CD8-positive, alpha-beta memory T cell (primary cell): Measurements from ENCODE around the gene CSMD2. TPM values are rescaled to one million over a fixed set of nuclear protein-coding genes. Genes with fewer than 3 reads are reported as not detected.
A peak's percentile ranks its signal among the peaks of the same experiment; 100 is the strongest.

Source experiments
- CTCF ChIA-PET: fragments of 350-600 bp; sonication (Branson Sonifier 250); formaldehyde crosslinking; loops from one replicate; lab custom pipeline; 2021; ENCODE audit warnings: antibody characterized with exemption; lab: Charles Lee
- POLR2A ChIA-PET: fragments of 350-600 bp; sonication (Branson Sonifier 250); formaldehyde crosslinking; loops from one replicate; lab custom pipeline; 2021; ENCODE audit warnings: antibody characterized with exemption; lab: Charles Lee
- DNase-seq, 5 donors: peaks; one replicate each; pipeline versions ENCODE4 v3.0.0 to v3.0.0-alpha.2; 2020 to 2022; ENCODE audit warnings: mixed read lengths in 1 of 5
- H3K27ac ChIP-seq: one replicate; pipeline ENCODE4 v1.7.0; 2013; ENCODE audit warnings: low read depth, mild to moderate bottlenecking, low read length, moderate library complexity
- H3K27me3 ChIP-seq: 2 replicates; pipeline ENCODE4 v1.7.0; 2013; ENCODE audit warnings: low read length, mild to moderate bottlenecking; ENCODE audit not compliant: insufficient read depth, poor library complexity, severe bottlenecking
- H3K36me3 ChIP-seq: 2 replicates; pipeline ENCODE4 v1.7.0; 2013; ENCODE audit warnings: mild to moderate bottlenecking, low read length, moderate library complexity; ENCODE audit not compliant: insufficient read depth
- H3K4me1 ChIP-seq: 2 replicates; pipeline ENCODE4 v1.7.0; 2013; ENCODE audit warnings: mild to moderate bottlenecking, low read length, moderate library complexity; ENCODE audit not compliant: insufficient read depth
- H3K4me3 ChIP-seq: 2 replicates; pipeline ENCODE4 v1.7.0; 2013; ENCODE audit warnings: mild to moderate bottlenecking, low read length
- H3K9me3 ChIP-seq: 2 replicates; pipeline ENCODE4 v1.7.0; 2013; ENCODE audit warnings: mild to moderate bottlenecking, low read length
- H3K27ac Mint-ChIP-seq, 8 donors: one replicate each; pipeline ENCODE4 v1.8.0; 2020 to 2021; ENCODE audit warnings: mixed read lengths in 8 of 8, mild to moderate bottlenecking in 6 of 8, inconsistent platforms in 3 of 8, moderate library complexity in 3 of 8
- H3K27me3 Mint-ChIP-seq, 2 donors: one replicate each; pipeline ENCODE4 v1.8.0; 2020 to 2021; ENCODE audit warnings: mixed read lengths in 2 of 2, mild to moderate bottlenecking in 1 of 2, moderate library complexity in 1 of 2
- H3K36me3 Mint-ChIP-seq, 3 donors: one replicate each; pipeline ENCODE4 v1.8.0; 2020 to 2021; ENCODE audit warnings: mixed read lengths in 3 of 3, inconsistent platforms in 1 of 3, mild to moderate bottlenecking in 1 of 3
- H3K4me1 Mint-ChIP-seq, 3 donors: one replicate each; pipeline ENCODE4 v1.8.0; 2020 to 2021; ENCODE audit warnings: mixed read lengths in 3 of 3, inconsistent platforms in 1 of 3, mild to moderate bottlenecking in 1 of 3
- H3K4me3 Mint-ChIP-seq, 7 donors: one replicate each; pipeline ENCODE4 v1.8.0; 2020 to 2021; ENCODE audit warnings: mixed read lengths in 7 of 7, mild to moderate bottlenecking in 6 of 7, moderate library complexity in 4 of 7, inconsistent platforms in 2 of 7
- H3K9me3 Mint-ChIP-seq, 5 donors: one replicate each; pipeline ENCODE4 v1.8.0; 2020 to 2022; ENCODE audit warnings: mixed read lengths in 5 of 5, mild to moderate bottlenecking in 3 of 5, moderate library complexity in 2 of 5, inconsistent platforms in 1 of 5
- polyA plus RNA-seq: library from polyadenylated mRNA; unstranded; fragments of 300-500 nt; fragmentation: Illumina TruSeq; gene quantifications from one replicate; pipeline ENCODE4 v1.2.3, GENCODE V29; 2021
- total RNA-seq, 2 experiments: library from RNA; stranded (reverse); gene quantifications; one replicate each; pipeline ENCODE4 v1.2.3, GENCODE V29; 2021

Gene CSMD2
- total and polyA plus RNA-seq, 3 experiments from 2014 or later: not detected

- Mint-ChIP-seq H3K27me3 (peaks cover 12 to 16% of the 10 kb centered on the region in 2 donors), H3K4me1 (no peaks in the 10 kb centered on the region), H3K4me3 (no peak overlapping the region), H3K9me3 (no peaks in the 10 kb centered on the region), H3K27ac (peak overlapping the region in 1 of 8 donors; percentile 27), H3K36me3 (no peaks in the 10 kb centered on the region)
- POLR2A ChIA-PET: no interaction called here
- Histone ChIP-seq H3K9me3 (no peaks in the 10 kb centered on the region), H3K27me3 (no peaks in the 10 kb centered on the region), H3K4me1 (no peaks in the 10 kb centered on the region), H3K4me3 (no peak overlapping the region), H3K27ac (no peak overlapping the region), H3K36me3 (no peaks in the 10 kb centered on the region)
- CTCF ChIA-PET: no interaction called here
- DNase-seq: no peak
Measured at GRCh38 chr1:34149501-34149900, 15.5 kb downstream of the CSMD2 start.

GRCh38 chr1:34147301-34147700 lies 17.7 kb downstream of the CSMD2 start:
- no peaks in the 10 kb centered on the region for H3K36me3 Mint-ChIP-seq

GRCh38 chr1:34144766-34145165 lies 20.3 kb downstream of the CSMD2 start:
- POLR2A ChIA-PET: no interaction called here
- no peak for DNase-seq
- Mint-ChIP-seq H3K27me3 (peaks cover 9% of the 10 kb centered on the region in 2 donors), H3K4me3 (no peak overlapping the region), H3K36me3 (no peaks in the 10 kb centered on the region), H3K9me3 (no peaks in the 10 kb centered on the region), H3K27ac (no peak overlapping the region), H3K4me1 (no peaks in the 10 kb centered on the region)
- Histone ChIP-seq H3K9me3 (no peaks in the 10 kb centered on the region), H3K36me3 (no peaks in the 10 kb centered on the region), H3K27ac (no peak overlapping the region), H3K27me3 (no peaks in the 10 kb centered on the region), H3K4me1 (no peaks in the 10 kb centered on the region), H3K4me3 (no peak overlapping the region)
- CTCF ChIA-PET: no interaction called here

More at GRCh38 chr1:34147301-34147700, 17.7 kb downstream of the CSMD2 start:
- Histone ChIP-seq H3K4me1 (no peaks in the 10 kb centered on the region), H3K9me3 (no peaks in the 10 kb centered on the region), H3K4me3 (no peak overlapping the region), H3K27me3 (no peaks in the 10 kb centered on the region), H3K36me3 (no peaks in the 10 kb centered on the region), H3K27ac (no peak overlapping the region)
- H3K4me1 Mint-ChIP-seq: no peaks in the 10 kb centered on the region
- H3K4me3 Mint-ChIP-seq: no peak overlapping the region
- no peaks in the 10 kb centered on the region for H3K9me3 Mint-ChIP-seq
- ChIA-PET CTCF (no interaction called here), POLR2A (no interaction called here)
- peaks cover 9 to 10% of the 10 kb centered on the region in 2 donors for H3K27me3 Mint-ChIP-seq
- H3K27ac Mint-ChIP-seq: no peak overlapping the region
- DNase-seq: no peak

DNA sequence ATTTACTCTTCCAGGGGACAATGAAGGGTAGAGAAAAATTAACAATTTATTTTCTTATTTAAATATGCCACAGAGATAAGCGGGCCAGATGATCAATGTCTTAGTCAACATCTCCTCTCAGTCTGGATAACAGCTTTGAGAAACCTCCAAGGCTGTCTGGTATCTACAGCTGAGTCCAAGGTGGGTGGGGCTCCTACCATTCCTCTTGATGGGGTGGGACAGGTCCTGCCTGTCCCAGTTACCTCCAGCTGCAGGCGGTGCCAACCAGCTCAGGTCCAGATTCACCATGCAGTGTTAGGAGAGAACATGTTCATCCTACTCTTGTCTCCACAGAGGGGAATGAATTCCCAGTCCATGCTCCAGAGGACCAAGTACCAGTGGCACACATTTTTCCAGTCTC lies 21.1 kb downstream of the CSMD2 start:
- Mint-ChIP-seq H3K9me3 (no peaks in the 10 kb centered on the region), H3K4me3 (no peak overlapping the region), H3K36me3 (no peaks in the 10 kb centered on the region), H3K27ac (no peak overlapping the region), H3K4me1 (no peaks in the 10 kb centered on the region), H3K27me3 (peaks cover 7 to 9% of the 10 kb centered on the region in 2 donors)
- CTCF ChIA-PET: no interaction called here
- Histone ChIP-seq H3K36me3 (no peaks in the 10 kb centered on the region), H3K4me3 (no peak overlapping the region), H3K4me1 (no peaks in the 10 kb centered on the region), H3K27ac (no peak overlapping the region), H3K27me3 (no peaks in the 10 kb centered on the region), H3K9me3 (no peaks in the 10 kb centered on the region)
- no peak for DNase-seq
- POLR2A ChIA-PET: no interaction called here

- Histone ChIP-seq H3K27me3 (no peaks in the 10 kb centered on the region), H3K27ac (no peak overlapping the region), H3K4me3 (no peak overlapping the region), H3K36me3 (no peaks in the 10 kb centered on the region), H3K4me1 (no peaks in the 10 kb centered on the region), H3K9me3 (no peaks in the 10 kb centered on the region)
- ChIA-PET CTCF (no interaction called here), POLR2A (no interaction called here)
- peaks cover 3% of the 10 kb centered on the region in 2 donors for H3K27me3 Mint-ChIP-seq
- DNase-seq: no peak
- H3K4me3 Mint-ChIP-seq: no peak overlapping the region
- no peaks in the 10 kb centered on the region for H3K36me3 Mint-ChIP-seq
- no peak overlapping the region for H3K27ac Mint-ChIP-seq
- H3K4me1 Mint-ChIP-seq: no peaks in the 10 kb centered on the region
- H3K9me3 Mint-ChIP-seq: no peaks in the 10 kb centered on the region
Measured at GRCh38 chr1:34140011-34140676, 24.9 kb downstream of the CSMD2 start.

DNA sequence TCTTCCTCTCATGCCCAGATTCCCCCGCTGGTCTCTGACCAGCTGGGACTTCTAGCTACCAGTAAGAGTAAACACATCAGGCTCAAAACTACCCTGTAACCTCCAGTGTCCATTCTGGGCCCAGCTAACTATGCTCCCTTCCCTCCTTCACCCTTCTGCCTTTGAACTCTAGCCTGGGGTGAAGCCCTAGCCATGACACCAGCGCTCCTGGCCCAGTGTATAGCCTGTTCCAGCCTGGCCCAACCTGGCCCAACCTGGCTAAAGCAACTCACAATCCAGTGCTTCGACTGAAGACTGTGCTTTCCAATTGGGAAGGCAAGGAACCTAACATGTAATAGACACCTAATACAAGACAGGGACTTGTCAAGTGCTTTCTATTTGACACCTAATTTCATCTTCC lies 27.6 kb downstream of the CSMD2 start:
- ChIA-PET POLR2A (no interaction called here), CTCF (no interaction called here)
- peaks cover 2 to 3% of the 10 kb centered on the region in 2 donors for H3K27me3 Mint-ChIP-seq
- H3K9me3 Mint-ChIP-seq: no peaks in the 10 kb centered on the region
- Histone ChIP-seq H3K36me3 (no peaks in the 10 kb centered on the region), H3K27me3 (no peaks in the 10 kb centered on the region), H3K27ac (no peak overlapping the region), H3K9me3 (no peaks in the 10 kb centered on the region), H3K4me1 (no peaks in the 10 kb centered on the region), H3K4me3 (no peak overlapping the region)
- no peak overlapping the region for H3K4me3 Mint-ChIP-seq
- H3K27ac Mint-ChIP-seq: no peak overlapping the region
- DNase-seq: no peak
- H3K4me1 Mint-ChIP-seq: no peaks in the 10 kb centered on the region
- H3K36me3 Mint-ChIP-seq: no peaks in the 10 kb centered on the region

DNA sequence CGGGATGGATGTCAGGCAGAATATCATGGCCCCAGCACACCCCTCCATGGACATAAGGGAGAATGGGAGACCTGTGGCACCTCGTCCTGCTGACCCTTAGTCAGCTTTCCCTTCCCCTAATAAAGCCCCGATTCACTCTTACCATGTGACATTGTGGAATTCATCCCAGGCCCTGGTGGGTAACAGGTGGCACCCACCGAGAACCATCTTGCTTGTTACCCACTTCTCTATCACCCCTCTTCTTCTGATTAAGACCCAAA lies 32.9 kb downstream of the CSMD2 start:
- Histone ChIP-seq H3K27me3 (no peaks in the 10 kb centered on the region), H3K4me1 (no peaks in the 10 kb centered on the region), H3K36me3 (no peaks in the 10 kb centered on the region), H3K9me3 (no peaks in the 10 kb centered on the region), H3K27ac (no peak overlapping the region), H3K4me3 (no peak overlapping the region)
- no peak overlapping the region for H3K4me3 Mint-ChIP-seq
- ChIA-PET CTCF (no interaction called here), POLR2A (no interaction called here)
- peaks cover 4 to 13% of the 10 kb centered on the region in 2 donors for H3K27me3 Mint-ChIP-seq
- no peaks in the 10 kb centered on the region for H3K4me1 Mint-ChIP-seq
- no peaks in the 10 kb centered on the region for H3K36me3 Mint-ChIP-seq
- H3K9me3 Mint-ChIP-seq: peaks cover 0 to 4% (median 0%) of the 10 kb centered on the region in 5 donors
- H3K27ac Mint-ChIP-seq: no peak overlapping the region
- no peak for DNase-seq

GRCh38 chr1:34131396-34132160 lies 33.5 kb downstream of the CSMD2 start:
- no peaks in the 10 kb centered on the region for H3K9me3 ChIP-seq
- H3K4me3 ChIP-seq: no peak overlapping the region
- ChIA-PET POLR2A (no interaction called here), CTCF (no interaction called here)
- no peaks in the 10 kb centered on the region for H3K27me3 ChIP-seq
- Mint-ChIP-seq H3K9me3 (peaks cover 0 to 4% (median 0%) of the 10 kb centered on the region in 5 donors), H3K27me3 (peaks cover 5 to 18% of the 10 kb centered on the region in 2 donors), H3K27ac (no peak overlapping the region), H3K4me3 (no peak overlapping the region), H3K36me3 (no peaks in the 10 kb centered on the region), H3K4me1 (no peaks in the 10 kb centered on the region)
- H3K4me1 ChIP-seq: no peaks in the 10 kb centered on the region
- DNase-seq: no peak
- H3K36me3 ChIP-seq: no peaks in the 10 kb centered on the region
- no peak overlapping the region for H3K27ac ChIP-seq
